Right forelimb (tissue), 1 donor: ENCODE results near the gene OTOG.

Experiments
- DNase-seq: peaks from one replicate; pipeline ENCODE4 v3.0.0-alpha.2; 2018

Gene OTOG

DNA sequence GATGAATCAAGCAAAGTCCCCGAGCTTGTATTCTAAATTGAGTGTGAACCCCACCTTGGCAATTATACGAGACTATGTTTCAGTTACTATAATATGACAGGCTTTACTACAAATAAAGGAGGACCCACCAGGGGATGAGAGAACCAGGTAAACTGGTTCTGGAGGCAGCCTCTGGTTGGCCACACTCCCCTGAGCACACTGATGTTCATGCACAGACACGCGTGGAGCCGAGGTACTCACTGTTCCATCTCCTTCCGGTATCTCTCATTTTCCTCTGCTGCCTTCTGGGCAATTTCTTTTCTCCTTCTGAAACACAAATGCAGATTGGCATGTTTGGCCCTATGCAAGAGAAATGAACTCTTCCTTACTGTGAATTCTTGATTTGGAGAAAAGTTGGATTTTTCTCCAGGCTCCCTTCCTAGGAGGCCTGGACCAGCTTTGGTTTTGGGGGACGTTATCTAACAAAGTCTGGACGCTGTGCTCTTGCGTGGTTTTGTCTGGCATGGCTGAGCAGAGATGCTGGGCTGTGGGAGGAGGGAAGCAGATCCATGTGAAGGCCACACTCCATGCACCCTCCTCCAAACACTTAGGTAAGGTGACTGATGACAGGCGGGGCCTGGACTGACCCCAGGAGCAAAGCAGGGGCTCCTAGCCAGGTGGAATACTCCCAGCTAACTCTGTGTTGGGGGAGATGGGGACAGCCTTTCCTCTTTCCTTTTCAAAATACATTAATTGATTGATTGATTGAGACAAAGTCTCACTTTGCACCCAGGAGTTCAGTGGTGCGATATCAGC, 25.8 kb upstream of the OTOG start:
- no peak for DNase-seq

DNA sequence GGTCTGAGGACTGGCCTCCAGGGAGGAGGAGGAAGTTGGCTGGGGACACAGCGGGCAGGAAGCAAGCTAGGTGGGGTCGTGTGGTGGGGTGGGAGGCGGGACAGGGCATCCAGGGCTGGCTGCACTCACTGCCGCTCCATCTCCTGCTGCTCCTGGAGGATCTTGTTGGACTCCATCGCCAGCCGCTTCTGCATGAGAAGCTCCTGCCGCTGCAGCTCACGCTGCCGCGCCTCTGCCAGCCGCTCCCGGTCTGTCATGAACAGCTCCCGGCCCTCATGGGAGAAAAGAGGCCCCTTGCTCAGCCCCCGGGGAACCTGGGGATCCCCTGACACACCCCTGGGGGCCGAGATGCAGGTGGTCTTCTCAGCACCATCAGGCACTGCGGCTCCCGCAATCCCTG, 24.4 kb upstream of the OTOG start:
- DNase-seq: no peak

DNA sequence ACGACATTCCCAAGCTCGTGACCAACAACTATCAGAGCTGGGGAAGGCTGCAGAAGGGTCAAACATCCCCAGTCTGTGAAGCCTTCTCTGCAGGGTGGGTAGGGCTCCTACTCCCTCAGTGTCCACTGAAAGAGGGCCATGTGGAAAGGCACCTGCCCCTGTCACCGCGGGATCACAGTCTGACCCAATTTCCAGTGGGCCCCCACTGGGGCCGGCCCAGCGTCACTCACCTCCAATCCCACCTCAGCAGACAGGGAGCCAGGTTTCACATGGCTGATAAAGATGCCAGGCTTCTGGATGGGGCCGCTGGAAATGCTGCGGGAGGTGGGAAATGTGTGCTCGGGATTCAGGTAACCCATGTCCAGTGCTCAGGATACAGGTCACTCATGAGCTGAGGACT, 22.8 kb upstream of the OTOG start:
- no peak for DNase-seq

DNA sequence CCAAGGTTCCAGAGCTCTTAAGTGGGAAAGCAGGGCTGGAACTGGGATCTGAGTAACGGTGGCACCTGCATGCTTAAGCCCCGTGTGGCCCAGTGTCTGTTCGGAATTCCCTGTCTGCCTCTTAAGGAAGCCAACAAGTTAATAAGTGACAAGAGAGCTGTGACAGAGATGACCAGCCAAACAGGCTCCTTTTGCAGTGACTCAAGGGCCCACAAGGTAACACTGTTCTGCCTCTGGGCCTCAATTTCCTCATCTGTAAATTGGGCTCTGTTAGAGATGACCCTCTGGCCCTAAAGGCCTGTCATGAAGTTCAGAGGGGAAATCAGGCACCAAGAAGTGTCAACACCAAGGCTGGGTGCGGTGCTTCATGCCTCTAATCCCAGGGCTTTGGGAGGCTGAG, 21.5 kb upstream of the OTOG start:
- no peak for DNase-seq

DNA sequence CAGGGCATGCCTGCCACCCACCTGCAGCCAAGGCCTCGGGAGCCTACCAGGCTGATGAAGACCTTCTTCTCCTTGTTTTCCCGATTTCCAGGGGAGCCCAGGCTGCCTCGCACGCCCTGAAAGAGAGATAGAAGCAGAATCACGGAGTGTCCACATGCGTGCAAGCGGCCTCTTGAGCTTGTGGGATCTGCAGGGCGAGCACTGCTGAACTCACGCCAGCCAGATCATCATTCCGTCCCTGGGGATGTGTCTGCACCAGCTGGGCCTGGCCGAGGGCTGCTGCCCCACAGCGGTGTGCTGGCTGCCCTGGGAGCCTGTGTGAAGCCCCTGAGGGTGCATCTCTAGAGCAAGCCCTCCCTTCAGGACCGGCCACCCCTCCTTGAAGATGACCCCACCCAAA, 20.7 kb upstream of the OTOG start:
- no peak for DNase-seq

DNA sequence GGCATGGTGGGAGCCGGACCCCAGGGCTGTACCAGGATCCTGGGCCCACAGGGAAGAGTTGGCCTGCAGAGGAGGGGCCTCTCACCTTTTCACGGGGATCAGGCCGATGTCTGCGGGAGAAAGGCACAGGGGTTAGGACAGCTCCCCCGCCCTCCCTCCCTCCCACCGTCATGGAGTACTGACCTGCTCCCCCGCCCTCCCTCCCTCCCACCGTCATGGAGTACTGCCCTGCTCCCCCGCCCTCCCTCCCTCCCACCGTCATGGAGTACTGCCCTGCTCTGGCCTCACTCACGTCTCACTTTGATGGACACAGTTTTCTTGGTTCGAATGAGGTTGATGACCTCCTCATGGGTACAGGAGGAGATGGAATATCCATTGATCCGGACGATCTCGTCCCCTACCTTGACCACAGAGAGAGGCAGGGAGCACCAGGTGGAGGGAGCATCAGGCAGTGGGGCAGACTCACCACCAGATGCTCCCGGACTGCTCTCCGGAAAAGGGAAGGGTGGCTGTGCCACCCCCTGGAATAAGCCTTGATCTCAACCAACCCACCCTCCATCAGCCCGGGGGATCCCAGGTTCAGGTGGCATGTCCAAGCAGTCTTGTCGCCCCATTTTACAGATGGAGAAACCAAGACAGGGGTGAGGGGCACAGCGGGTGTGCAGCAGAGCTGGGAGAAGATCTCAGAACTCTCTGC, 20.0 kb upstream of the OTOG start:
- no peak for DNase-seq

DNA sequence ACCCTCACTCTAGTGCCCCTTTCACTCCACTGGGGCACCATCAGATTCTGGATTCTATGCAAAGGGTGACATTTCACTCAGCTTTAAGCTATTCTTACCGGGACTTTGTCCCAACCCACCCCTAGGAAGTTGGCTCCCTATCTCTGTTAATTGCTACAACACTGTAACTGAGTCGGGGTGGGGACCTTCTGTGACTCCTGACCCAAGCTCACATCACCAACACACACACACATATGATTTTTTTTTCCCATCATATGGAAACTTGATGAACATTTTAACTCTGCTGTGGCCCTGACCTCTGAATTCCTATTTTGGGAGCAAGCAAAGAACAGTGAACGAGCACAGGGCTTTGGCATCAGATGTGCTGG, 19.4 kb upstream of the OTOG start:
- no peak for DNase-seq

DNA sequence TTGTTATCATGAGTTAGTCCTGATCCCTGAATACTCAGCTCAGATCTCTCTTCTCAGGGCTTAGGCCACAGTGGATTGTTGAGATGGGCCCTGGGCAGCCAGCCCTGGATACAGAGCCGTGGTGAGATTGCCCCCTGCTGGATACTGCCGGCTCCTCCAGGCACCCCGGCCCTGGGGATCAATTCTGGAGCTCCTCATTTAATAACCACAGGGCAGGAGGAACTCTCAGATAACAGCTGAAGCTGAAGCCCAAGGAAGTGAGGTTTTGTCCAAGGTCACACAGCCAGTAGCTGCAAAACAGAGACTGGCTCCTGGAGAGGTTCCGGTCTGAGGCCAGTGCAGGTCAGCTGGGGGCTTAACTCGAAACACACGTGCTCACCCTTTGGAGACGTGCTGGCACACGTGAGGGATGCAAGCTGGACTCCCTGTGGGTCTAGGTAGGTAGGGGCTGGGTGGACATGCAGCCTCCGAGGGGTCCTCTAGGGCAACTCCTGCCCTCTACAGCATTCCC, 18.8 kb upstream of the OTOG start:
- peak; percentile 59 for DNase-seq

DNA sequence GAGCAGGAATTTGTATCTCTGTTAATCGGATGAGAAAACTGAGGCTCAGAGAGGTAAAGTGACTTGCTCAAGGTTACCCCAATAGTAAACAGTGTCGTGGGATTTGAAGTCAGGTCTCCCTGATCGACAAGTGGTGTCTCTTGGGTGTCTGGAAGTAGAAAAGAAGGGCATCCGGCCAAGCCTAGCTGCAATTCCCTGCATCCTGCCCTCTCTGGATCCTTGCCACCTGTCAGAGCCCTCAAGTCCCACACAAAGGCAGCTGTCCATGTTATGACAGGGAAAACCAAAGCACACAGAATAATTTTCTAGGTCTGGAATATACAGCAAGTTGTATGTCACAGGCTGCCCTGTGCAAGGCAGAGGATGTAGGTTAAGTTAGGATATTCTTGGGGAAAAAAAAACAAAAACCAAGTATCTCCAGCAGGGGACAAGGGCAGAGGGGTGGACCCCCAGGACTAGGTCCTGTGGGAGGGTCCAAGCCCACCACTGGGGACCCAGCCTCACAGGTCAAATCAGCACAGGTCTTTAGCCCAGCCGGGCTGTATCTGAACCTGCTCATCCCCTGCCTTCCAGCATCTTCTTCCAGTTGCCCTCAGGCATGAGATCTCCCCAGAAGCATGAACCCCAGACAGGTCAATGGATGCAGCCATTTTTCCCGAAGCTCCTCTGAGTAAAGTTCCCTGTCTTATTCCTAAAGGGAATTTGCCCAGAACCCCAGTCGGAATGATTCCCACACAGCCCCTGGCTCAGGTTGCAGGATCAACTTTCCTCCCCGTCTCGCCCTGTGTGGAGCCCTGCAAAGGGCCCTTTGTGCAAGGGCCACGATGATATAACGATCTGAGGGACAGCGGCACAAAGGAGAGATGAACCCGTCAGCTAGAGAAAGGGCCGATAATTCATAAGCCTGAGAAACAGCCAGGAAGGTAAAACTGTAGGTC, 17.9 kb upstream of the OTOG start:
- no peak for DNase-seq

DNA sequence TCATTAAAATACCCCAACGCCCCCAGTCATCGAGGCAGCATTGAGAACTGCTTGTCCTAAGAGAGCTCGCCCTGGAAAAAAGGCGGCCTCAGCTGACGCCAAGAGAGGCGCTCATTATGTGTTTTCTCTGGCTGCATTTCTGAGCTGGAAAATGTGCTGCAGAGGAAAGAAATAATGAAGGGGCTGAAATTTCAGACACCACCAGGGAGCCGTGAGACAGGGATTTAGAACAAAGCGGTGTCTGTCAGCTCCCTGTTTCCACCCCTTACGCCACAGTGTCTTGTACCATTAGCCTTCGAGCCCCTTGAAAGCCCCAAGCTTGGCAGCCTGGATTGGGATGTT, 17.2 kb upstream of the OTOG start:
- DNase-seq: peak; percentile 68

DNA sequence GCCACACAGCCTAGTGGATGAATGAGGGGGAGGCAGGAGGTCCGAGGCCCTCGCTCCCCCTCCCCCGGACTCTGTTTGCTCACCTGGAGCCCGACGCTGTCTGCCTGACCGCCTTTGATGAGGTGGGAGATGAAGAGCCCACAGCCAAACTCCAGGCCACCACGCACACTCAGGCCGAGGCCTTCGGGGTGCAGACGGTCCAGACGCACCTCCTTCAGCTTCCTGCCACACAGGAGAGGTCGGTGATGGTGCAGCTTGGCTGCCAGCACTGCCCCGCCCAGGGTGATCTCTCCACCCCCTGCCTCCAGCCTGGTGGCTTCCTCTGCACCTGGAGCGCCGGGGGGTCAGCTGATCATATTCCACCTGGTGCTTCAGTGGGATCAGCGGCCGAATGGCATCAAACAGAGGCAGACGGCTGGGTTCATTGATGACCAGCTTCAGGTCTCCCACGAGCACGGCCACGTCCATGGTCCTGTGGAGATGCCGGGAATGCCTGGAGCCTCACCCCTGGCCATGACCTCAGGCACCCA, 15.9 kb upstream of the OTOG start:
- no peak for DNase-seq

DNA sequence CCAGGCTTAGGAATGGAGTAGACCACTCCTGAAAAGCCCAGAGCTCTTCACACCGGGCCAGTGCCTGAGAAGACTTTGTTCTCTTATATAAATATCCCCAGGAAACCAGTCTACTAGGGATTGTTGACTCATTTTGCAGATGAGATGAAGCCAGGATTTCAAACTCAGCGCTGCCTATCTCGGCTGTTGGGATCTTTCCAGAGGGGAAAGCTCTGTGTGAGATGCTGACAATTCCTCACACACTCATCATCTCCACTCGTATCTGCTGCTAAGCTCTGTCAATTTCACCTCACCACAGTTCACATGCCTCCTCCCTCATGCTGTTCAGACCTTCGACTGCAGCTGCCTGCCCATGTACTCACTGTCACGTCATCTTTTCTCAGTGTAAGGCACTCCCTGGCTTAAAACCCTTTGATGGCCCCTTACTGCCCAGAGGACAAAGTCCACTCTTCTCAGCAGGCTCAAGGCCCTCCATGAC, 15.4 kb upstream of the OTOG start:
- DNase-seq: no peak

DNA sequence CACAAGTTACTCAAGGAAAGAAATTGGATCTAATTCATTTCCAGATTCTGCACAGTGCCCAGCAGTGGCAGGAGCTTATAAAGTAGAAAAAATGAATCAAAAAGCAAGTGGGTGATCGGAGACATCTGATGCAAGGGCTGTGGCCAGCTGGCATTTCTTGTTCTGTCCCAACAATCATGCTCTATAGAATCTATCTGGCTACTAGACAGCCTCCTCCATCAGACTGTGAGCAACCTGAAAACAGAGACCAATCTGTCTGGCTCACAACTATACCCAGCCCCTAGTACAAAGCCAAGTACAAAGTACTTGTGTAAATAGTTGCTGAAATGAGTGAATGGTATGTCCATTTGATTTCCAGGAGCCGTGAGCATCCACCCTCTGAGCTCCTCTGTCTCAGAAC, 14.3 kb upstream of the OTOG start:
- no peak for DNase-seq

DNA sequence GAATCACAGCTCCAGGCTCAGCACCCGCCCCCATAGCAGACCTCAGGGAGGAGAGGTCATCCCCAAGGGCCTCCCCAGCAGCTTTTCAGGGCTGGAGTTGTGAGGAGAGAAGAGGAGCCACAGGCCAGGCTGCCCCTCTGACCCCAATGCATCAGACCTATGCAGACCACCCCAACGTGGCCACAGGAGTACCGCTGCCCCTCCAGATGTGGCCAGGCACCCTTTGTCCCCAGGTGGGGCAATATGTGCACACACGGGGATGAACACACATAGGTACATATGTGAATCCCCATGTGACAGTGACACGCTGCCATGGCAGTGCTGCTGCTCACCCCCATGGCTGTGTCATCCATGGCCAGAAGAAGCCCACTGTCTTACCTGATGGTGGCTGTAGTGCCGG, 13.7 kb upstream of the OTOG start:
- DNase-seq: no peak

DNA sequence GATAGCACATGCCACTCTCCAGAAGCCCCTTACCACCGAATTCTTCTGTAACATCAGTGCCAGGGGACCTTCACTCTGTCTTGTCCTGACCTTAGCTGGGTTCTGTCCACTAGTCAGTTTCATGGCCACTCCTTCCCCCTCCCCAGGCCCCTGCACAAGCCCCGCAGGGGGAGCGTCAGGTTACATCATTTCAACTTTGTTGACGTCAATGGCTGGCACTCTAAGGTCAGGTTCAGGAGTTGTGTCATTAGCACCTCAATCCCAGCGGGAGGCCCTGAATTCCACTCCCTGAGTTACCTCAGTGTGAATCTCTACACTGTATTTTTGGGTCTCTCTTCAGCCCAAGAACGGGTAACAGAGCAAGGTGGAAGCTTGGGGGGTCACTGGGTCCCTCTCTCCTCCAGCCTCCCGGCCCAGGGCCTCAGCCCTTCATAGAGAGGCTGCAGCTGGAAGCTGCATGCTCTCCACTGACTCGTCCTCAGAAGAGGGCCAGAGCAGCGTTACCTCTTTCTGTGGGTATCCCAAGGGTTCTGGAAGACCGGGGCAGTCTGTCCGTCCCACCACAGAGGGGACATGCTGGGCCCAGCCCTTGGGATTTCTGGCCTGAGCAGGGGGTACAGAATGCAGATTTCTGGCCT, 13.2 kb upstream of the OTOG start:
- no peak for DNase-seq

DNA sequence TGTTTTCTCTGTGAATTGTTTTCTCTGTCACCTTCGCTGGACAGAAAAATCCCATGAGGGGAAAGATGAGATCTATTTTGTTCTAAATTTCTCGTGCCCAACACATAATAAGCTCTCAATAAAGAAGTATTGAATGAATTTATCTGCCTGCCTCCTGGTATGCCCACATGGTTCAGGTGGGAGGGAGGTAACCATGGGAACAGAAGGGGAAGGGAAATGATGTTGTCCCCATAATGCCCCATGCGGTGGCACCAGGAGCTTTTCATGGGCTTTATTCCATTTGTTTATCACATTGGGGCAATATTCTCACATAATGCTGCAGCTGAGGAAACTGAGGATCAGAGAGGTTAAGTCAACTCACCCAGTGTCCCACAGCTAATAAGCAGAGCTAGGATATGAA, 11.6 kb upstream of the OTOG start:
- no peak for DNase-seq

DNA sequence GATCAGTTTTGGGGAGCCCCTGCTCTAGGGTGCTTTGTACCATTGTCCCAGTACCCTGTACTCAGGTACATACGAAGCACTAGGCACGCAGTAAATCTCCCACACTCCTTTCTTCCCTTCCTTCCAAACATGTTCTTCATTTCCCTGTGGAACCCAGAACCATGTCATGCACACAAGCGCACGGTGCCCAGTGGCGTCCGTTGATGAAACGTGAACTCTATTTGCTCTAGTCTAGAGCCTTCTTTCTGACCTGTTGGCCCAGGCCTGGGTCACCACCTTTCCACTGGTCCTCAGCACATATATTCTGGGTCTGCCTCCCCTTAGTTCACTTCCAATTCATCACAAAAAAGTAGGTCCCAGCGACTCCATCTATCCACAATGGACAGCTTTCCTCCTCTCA, 9.8 kb upstream of the OTOG start:
- no peak for DNase-seq

DNA sequence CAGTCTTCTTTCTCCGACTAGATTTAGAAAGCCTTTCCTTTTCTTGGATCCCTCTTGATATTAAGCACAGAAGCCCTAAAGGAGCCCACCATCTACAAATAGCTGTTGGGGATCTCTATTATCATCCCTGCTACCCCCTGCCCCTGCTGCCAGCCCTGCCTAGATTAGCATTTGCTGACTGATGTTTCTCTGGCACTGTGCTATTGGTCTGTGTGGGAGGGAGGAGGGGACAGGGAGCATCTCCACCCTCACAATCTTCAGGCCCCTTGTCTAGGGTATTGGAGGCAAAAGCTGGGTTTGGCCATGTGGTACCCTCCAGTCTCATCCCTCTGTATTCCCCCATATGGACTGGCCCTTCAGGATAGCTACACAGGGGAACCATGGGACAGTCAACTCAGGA, 9.0 kb upstream of the OTOG start:
- DNase-seq: no peak

DNA sequence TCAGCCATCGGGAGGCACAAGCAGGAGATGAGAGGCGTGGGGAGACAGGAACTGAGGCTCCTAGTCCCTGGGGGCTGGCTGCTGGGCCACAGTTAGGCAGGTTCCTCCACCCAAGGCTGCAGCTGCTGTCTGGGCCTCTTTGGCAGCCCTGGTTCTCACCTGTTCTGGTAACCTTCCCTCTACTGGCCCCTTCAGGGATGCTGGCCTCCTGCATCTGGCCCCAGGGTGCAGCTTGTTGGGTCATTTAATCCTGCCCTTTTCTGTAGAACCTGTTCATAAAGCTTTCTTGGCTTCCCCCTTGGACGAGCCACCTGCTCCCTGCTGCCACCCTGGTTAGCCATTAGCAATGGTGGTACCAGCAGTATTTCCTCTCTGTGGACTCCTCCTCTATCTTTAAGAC, 8.3 kb upstream of the OTOG start:
- DNase-seq: no peak

DNA sequence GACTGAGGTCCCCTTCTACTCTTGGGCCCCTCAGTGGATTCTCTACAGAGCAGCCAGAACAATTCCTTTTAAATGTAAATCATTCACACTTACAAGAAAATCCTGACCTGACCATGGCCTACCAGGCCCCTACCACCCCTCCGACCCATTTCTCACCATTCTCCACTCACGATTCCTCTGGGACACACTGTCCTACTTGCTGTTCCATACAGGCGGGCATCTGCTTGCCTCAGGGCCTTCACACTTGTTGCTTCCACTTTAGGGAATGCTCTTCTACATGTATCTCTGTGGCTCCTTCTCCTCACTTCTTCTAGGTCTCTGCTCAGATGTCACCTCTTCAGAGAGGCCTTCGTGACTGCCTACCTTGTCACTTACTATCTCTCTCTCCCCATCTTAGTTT, 6.3 kb upstream of the OTOG start:
- DNase-seq: no peak

DNA sequence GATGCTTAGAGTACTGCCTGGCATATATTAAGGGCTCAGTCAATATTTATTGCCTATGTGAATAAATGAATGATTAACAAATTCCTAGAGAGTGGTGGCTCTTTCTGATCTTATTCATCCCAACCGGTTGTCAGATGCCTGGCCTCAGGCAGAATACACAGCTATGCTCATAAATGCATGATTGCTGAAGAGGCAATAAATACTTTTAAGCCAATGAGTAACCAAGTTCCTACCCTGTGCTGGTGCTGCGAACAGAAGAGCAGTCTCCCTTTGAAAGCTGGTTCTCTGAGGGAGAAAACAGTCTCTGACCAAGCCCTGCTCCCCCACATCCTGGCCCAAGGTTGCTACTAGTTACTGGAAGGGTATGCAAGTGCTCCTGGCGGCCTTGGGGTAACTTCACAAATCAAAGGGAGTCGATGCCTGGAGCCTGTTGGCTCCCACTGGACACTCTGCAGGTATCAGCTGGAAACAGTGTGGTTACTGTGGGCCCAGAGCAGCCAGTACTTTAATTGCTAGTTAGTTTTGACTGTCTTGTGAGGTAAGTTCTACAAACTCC, 5.7 kb upstream of the OTOG start:
- no peak for DNase-seq

DNA sequence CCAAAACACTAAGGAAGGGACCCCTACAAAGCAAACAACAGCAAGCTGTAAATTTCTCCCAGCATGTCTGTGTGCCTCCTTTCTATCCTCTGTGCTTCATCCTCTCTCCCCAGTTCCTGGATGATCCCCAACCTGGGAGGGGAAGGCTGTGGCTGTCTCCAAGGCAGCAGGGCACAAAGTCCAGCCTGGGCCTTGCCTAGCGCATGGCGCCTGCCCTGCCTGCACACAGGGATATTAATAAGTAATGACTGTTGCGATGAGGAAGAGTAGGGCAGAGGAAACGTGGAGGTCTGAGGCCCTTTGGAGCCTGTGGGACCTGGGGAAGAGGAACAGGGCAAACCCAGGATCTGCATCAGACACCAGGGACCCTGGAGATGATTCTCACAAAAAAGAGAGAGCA, 4.8 kb upstream of the OTOG start:
- DNase-seq: no peak
